GM12865 (cell line): ENCODE data around the gene ARRB2.

Experiments used
- DNase-seq: peaks from one replicate; pipeline ENCODE4 v3.0.0; 2010; ENCODE audit warnings: low read depth
- H3K4me3 ChIP-seq: 2 replicates; pipeline ENCODE4 v1.5.1; 2011; ENCODE audit warnings: mild to moderate bottlenecking, low read depth, low read length, control low read depth
- CTCF ChIP-seq: IDR thresholded peaks from 2 replicates; pipeline ENCODE4 v1.5.1; 2011; ENCODE audit warnings: low read length, control low read depth, low read depth, inconsistent platforms; ENCODE audit not compliant: insufficient read depth; ENCODE audit errors: missing control alignments

ARRB2 gene

DNA sequence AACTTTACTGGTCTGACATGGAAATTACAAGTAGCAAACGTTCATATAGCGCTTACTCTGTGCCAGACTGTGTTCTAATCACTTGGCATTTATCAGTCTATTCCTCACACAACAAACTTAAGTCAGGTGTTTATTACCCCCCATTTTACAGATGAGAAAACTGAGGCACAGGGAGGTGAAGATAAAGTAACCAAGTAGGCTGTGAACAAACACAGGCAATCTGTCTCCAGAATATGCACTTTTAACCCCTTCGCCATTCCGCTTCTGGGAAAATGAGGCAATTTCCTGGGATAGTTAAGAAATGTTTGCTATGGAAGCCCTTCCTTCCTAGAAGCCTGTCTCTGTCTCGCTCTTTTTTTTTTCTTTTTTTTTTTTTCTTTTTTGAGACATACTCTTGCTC is 41.5 kb downstream of the ARRB2 start:
- no peak for TF ChIP-seq CTCF
- DNase-seq, result no peak

GRCh38 chr17:4753392-4753791 is 43.0 kb downstream of the ARRB2 start:
- DNase-seq, result no peak
- H3K4me3 ChIP-seq, result no peak overlapping the region
- TF ChIP-seq CTCF, result no peak

More for the DNA sequence above, 41.5 kb downstream of the ARRB2 start:
- H3K4me3 ChIP-seq, result no peak overlapping the region

DNA sequence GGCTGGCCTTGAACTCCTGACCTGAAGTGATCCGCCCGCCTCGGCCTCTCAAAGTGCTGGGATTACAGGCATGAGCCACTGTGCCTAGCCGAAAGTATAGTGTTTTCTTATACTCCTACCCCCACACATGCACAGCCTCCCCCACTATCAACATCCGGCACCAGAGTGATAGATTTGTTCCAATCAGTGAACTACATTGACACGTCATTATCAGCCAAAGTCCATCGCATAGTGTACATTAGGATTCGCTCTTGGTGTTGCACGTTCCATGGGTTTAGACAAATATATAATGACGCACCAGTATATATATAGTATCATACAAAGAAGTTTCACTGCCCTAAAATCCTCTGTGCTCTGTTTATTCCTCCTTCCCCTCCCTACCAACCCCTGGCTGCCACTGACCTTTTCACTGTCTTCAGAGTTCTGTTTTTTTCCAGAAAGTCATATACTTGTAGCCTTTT is 49.4 kb downstream of the ARRB2 start:
- H3K4me3 ChIP-seq, result no peak overlapping the region
- no peak for TF ChIP-seq CTCF
- no peak for DNase-seq

DNA sequence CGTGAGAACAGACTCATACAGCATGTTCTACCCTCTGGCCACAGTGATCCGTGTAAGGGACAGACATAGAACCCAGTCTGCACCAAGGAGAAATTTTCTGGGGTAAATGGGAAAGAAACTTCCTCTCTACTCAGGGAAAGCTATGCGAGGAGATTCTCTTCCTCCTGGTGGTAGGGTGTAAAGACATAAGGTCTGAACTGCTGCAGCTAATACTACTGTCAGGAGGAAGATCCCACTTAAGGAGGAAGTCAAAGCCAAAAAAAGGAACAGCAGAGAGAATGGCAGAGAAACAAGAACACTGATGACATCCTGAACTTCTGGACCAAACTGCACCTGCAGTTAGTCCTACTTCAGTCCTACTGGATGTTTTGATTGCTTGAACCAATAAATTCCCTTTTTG is 54.2 kb downstream of the ARRB2 start:
- no peak for DNase-seq
- H3K4me3 ChIP-seq, result no peak overlapping the region
- TF ChIP-seq CTCF, result no peak

DNA sequence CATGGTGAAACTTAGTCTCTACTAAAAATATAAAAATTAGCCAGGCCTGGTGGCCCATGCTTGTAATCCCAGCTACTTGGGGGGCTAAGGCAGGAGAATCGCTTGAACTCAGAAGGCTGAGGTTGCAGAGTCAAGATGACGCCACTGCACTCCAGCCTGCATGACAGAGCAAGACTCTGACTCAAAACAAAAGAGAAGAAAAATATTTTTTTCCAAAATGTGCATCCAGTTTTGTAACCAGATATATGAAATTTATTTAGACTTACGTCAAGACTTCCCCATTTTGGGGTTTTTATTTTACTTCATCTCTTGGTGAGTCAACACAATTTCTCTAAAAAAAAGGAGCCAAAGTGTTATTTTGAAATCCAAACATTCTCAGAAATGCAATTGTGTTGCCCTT is 55.8 kb downstream of the ARRB2 start:
- DNase-seq, result no peak
- TF ChIP-seq CTCF, result no peak
- H3K4me3 ChIP-seq, result no peak overlapping the region

GRCh38 chr17:4766723-4767122 is 56.3 kb downstream of the ARRB2 start:
- no peak for DNase-seq
- TF ChIP-seq CTCF, result no peak
- H3K4me3 ChIP-seq, result no peak overlapping the region

GRCh38 chr17:4768298-4768697 is 57.9 kb downstream of the ARRB2 start:
- no peak for DNase-seq
- TF ChIP-seq CTCF, result no peak
- H3K4me3 ChIP-seq, result no peak overlapping the region
